HG03045 (cell line): Measurements from ENCODE around the gene ASIC4.

ENCODE experiments used
- ATAC-seq: cut with Tn5 transposase; IDR thresholded peaks from one replicate; pipeline ENCODE4 v1.9.1; 2021; ENCODE audit warnings: mild to moderate bottlenecking, moderate library complexity; ENCODE audit not compliant: unreplicated experiment

Gene ASIC4

DNA sequence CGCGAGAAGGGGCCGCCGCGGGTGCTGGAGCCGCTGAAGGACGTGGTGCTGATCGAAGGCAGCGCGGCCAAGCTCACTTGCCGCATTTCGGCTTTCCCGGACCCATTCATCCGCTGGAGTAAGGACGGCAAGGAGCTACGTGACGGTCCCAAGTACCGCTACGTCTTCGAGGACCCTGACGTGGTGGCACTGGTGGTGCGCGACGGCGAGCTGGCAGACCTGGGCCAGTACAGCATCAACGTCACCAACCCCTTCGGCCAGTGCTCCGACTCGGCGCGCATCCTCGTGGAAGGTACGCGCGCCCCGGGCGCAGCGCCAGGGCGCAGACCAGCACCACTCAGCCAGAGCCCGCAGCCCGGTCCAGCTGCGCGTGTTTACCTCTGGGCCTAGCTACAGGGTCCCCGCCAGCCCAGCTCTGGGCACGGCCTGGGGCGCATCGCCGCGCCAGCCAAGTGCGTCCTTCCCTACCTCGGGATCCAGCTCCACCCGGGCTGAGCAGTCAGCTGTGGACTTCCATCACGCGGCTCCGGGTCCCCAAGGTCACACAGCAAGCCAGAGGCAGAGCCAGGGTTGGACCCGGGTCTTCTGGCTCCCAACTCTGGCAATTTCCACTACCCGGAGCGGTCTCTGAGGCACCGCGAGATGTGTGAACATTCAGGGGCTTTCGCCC, 17.3 kb upstream of the ASIC4 start:
- ATAC-seq = no peak

GRCh38 chr2:219497495-219498279, 16.6 kb upstream of the ASIC4 start:
- ATAC-seq = peak; percentile 29

DNA sequence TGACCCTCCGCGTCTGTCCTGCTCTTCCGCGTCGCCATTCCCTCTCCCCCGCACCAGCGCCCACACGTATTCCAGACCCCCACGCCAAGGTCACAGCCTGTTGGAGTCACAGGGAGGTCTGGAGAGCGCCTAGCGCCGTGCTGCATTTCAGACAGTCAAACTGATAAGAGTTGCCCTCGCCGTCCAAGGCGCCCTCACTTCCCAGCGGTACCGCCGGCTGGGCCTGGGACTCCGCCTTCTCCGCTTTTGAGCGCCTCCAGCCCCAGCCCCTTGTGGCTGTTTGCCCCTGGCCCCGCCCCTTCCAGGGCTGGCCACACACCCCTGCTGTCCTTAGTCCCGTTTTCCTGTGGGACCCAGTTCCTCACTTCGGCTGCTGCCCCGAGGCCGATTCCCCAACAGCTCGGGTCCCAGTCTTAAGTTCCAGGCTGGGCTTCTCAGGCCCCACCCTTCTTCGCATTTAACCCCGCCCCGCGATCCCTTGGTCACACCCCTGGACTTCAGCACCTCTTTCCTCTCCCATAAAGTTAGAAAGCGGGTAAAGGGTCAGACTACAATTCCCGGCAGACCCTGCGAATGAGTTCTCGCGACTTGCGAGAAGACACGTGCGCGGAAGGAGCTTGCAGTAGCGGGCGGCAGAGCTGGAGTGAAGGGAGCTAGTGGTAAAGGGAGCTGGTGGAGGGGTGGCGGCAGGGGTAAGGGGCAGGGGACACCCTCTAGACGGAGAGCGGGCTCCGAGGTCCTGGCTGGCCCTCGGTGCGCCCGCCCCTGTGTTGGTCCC, 15.8 kb upstream of the ASIC4 start, which contains the start of gene GMPPA:
Gene GMPPA, plus strand, starts transcription at position 612 of the 778 bp plus-strand sequence. CDS start 1,085 bp downstream, outside the sequence.
- peak; percentile 91 for ATAC-seq

- ATAC-seq = no peak
Observed at GRCh38 chr2:219499058-219499307, 15.3 kb upstream of the ASIC4 start.

- no peak for ATAC-seq
Observed at GRCh38 chr2:219499555-219499954, 14.7 kb upstream of the ASIC4 start.

- no peak for ATAC-seq
Observed at GRCh38 chr2:219500135-219500534, 14.1 kb upstream of the ASIC4 start.

DNA sequence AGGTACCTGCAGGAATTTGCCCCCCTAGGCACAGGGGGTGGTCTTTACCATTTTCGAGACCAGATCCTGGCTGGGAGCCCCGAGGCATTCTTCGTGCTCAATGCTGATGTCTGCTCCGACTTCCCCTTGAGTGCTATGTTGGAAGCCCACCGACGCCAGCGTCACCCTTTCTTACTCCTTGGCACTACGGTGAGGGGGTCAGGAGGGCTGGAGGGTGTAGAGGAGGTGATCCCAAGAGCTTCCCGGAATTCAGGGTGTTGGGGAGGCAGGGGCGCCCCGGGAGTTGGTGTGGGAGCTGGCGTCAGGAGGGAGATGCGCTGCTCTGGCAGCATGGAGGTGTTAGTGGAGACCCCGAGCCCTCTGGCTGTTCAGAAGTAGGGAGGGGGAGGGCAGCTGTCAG, 12.4 kb upstream of the ASIC4 start:
- no peak for ATAC-seq

DNA sequence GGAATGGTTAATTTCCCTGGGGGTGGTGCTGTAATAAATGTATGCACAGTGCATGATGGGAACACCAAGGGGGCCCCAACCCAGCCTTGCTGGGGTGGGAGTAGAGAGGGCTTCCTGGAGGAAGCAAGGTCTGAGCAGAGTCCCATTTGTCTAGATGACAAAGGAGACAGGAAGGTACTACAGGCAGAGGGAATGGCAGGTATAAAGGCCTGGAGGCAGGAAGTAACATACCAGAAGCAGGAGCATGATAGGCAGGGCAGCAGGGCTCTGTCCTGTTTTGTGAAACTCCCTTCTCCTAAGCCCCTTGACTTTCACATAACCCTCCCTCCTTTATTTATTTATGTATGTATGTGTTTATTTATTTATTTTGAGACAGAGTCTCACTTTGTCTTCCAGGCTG, 11.7 kb upstream of the ASIC4 start:
- ATAC-seq = no peak

DNA sequence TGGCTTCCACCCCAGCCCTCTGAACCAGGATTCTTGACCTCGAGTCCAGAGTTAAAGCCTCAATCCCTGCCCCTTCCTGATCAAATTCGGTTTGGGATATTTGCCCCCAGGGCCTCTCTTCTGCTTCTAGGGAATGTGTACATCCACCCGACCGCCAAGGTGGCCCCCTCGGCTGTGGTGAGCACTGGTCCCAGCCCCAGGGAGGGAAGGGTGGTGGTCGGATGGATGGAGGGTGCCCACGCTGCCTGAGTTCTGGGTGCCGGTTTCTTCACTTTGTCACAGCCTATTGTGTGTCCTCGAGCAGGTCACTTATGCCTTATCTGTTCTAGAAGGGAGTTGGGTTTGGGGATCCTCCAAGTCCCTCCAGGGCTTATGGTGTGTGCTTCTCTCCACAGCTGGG, 8.7 kb upstream of the ASIC4 start:
- ATAC-seq = no peak

DNA sequence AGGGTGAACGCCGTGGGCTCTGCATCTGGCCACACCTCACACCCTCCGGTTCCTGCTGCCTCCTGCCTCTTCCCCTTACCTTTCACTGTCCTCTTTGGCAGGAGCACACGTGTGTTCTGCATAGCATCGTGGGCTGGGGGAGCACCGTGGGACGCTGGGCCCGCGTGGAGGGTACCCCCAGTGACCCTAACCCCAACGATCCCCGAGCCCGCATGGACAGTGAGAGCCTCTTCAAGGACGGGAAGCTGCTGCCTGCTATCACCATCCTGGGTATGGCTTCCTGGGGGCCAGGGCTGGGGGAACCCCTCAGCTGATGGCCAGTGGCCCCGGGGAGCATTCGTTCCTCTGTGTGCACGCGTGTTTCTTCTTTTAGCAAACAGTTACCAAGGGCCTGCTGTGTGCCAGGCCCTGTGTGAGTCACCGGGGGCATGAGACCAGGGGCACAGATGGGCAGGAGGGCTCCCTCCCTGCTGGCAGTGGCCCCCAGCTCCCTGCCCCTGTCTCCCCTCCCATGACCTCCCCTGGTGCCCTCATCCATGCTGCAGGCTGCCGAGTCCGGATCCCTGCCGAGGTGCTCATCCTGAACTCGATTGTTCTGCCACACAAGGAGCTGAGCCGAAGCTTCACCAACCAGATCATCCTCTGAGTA, 8.0 kb upstream of the ASIC4 start:
- ATAC-seq = no peak

GRCh38 chr2:219506802-219507526, 7.3 kb upstream of the ASIC4 start:
- no peak for ATAC-seq

GRCh38 chr2:219507581-219508443, 6.5 kb upstream of the ASIC4 start:
- ATAC-seq = no peak

- no peak for ATAC-seq
Observed at GRCh38 chr2:219508444-219508734, 5.9 kb upstream of the ASIC4 start.

DNA sequence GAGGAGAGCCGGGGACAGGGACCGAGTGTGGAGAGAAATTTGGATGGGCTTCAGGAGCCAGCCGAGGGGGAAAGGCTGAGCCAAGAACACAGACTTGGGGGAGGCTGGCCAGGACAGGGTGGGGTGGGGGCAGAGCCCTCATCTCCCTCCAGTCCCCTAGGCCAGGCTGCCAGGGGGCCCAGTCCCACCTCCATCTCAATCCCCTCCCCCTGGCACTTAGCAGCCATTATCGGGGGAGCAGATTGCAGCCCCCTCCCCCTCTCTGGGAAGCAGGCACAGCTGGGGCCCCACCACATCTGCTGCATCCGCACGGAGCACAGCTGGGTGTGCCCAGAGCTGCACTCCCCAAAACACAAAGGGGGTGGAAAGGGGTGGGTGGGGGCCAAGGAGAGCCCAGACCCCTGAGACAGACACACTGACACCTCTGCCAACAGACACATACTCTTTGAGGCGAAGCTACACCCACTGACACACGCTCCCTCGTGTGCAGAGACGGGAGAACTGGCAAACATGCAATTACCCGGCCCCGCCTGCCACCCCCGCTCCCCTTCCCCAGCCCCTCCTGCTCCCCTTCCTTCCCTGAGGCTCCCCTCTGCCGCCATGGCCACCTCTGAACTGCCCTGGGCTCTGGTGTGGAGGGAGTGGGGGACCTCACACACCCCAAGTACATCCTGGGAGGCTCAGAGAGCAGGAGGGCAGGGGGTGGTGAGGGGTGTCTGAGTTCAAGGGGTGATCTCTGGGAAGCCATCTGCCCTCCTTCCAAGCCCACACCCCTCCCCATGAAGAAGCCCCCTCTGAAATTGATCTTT, 5.1 kb upstream of the ASIC4 start:
- ATAC-seq = no peak

GRCh38 chr2:219509780-219510511, 4.3 kb upstream of the ASIC4 start:
- peak; percentile 42 for ATAC-seq

DNA sequence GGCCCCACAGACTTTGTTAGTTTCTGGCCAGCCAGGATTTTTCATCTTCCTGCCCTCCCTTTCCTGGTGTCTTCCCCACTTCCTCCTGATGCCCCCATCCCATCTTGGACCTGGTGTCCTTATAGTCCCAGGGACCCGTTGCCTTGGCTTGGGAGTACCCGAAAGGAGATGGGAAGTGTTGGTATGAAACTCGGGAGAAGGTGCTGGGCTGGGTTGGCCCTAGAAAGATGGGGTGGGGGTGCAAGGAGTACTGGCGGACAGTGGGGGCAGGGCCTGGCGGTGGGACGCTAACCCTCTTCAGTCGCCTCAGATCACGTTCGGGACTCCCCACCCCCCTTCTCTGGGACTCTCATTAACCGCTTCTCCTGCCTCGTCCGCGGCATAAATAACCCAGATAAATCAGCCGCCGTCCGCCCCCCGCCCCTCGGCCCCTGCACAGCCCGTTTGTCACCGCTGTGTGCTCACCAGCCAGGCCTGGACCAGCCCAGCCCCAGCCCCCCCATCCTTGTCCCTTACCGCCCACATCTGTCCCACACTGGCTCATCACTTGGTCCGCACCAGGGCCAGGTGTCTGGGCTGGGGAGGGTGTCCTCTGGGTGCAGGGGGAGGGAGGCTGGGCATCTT, 3.7 kb upstream of the ASIC4 start:
- no peak for ATAC-seq

- no peak for ATAC-seq
Observed at GRCh38 chr2:219511547-219512325, 2.5 kb upstream of the ASIC4 start.
